Esophagus muscularis mucosa (tissue), 3 donors: Measurements from ENCODE around the gene DGUOK.

Experiments
- POLR2A ChIP-seq: fragments of 450-650 bp; IDR thresholded peaks from one replicate; pipeline ENCODE4 v1.6.1; 2017; ENCODE audit warnings: antibody characterized with exemption, moderate library complexity, mild to moderate bottlenecking, low read depth
- TF ChIP-seq, protein P1 (sequence below), 3 experiments: fragments of 200-600 bp in 2 of 3; fragments of 450-650 bp in 1 of 3; sonication (generic) in 2 of 3; IDR thresholded peaks; one replicate each; pipeline ENCODE4 v1.5.1; 2017 to 2019; ENCODE audit warnings: antibody characterized with exemption in 3 of 3, mild to moderate bottlenecking in 2 of 3, moderate library complexity in 1 of 3

DNA sequence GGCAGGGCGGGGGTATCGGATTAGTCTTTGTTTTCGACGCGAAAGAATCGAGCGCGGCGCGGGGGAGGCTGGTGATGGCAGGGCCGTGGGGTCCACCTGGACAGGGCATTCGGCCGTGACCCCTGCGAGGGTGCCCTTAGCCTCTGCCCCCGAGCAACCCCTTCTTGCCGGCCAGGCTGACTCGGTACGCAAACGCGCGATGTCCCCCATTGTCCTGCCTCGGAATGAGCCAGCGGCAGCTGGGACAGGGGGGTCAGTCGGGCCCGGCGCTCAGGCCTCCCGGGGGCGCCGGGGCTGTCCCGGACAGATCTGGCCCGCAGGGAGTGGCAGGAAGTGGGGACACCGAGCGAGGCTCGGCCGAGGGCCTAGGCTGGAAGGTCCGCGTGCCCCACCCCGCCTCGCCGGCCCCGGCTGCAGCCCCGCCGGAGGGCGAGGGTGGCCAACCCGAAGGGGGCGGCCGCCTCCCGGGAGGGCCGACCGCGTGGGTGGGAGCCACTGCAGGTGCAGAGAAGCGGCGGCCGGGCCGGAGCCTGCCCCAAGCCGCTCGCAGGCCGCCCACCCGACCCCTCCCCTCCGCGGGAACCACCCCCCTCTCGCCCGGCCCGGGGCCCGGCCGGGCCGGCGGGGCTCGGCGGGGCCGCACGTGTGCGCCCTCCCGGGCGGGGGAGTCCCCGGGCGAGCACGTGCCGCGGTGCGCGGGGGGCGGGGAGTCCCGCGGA, 57.7 kb downstream of the DGUOK start, which contains the start of gene TET3:
- TF ChIP-seq, protein P1, sequence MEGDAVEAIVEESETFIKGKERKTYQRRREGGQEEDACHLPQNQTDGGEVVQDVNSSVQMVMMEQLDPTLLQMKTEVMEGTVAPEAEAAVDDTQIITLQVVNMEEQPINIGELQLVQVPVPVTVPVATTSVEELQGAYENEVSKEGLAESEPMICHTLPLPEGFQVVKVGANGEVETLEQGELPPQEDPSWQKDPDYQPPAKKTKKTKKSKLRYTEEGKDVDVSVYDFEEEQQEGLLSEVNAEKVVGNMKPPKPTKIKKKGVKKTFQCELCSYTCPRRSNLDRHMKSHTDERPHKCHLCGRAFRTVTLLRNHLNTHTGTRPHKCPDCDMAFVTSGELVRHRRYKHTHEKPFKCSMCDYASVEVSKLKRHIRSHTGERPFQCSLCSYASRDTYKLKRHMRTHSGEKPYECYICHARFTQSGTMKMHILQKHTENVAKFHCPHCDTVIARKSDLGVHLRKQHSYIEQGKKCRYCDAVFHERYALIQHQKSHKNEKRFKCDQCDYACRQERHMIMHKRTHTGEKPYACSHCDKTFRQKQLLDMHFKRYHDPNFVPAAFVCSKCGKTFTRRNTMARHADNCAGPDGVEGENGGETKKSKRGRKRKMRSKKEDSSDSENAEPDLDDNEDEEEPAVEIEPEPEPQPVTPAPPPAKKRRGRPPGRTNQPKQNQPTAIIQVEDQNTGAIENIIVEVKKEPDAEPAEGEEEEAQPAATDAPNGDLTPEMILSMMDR (IDR thresholded peaks at IDR 0.05), result no peak
- no peak for TF ChIP-seq POLR2A
